Anterior cingulate cortex (tissue), 58 donors: ENCODE measurements around the gene PYGO1.
"Not testable (repeated sequence)": the region's sequence is repeated elsewhere in the genome, so short reads cannot be mapped to it uniquely, and the experiment has no call there.

Source experiments
- DNase-seq, 58 donors: peaks; one replicate each; lab custom pipeline; 2025; lab: John Stamatoyannopoulos, UW

PYGO1 gene

DNA sequence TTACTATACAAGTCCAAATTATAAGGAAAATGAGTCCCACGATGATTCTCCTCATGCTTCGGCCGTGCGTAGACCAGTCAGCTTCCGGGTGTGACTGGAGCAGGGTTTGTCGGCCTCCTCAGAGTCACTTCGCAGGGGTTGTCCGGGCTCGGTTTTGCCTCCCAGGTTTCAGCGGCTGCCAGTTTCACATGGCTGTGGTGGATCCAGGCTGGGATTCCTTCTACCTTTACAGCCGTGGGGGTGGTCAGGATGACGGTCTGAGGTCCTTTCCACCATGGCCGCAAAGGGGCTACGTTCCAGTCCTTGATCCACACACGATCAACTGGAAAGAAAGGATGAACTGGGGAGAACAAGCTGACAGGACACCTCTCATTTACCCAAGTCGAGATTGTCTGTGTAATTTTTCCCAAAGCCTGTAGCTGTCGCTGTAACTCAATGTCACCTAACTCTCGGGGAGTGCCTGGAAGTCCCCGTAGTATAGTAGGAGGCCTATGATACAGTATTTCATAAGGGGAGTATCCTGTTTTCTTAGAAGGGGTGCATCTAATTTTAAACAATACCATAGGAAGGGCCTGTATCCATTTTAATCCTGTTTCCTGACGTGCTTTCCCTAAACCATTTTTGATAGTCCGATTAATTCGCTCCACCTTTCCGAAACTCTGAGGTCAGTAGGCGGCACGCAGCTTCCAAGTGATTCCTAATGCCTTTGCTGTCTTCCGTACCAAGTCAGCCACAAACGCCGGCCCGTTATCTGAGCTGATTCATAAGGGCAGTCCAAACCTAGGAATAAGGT is 74.3 kb downstream of the PYGO1 start:
- not testable (repeated sequence) for DNase-seq

GRCh38 chr15:55513152-55513551 is 75.0 kb downstream of the PYGO1 start:
- DNase-seq, result no peak

GRCh38 chr15:55507567-55507966 is 80.6 kb downstream of the PYGO1 start:
- DNase-seq, result no peak

GRCh38 chr15:55505407-55505806 is 82.7 kb downstream of the PYGO1 start:
- DNase-seq, result not testable (repeated sequence)

DNA sequence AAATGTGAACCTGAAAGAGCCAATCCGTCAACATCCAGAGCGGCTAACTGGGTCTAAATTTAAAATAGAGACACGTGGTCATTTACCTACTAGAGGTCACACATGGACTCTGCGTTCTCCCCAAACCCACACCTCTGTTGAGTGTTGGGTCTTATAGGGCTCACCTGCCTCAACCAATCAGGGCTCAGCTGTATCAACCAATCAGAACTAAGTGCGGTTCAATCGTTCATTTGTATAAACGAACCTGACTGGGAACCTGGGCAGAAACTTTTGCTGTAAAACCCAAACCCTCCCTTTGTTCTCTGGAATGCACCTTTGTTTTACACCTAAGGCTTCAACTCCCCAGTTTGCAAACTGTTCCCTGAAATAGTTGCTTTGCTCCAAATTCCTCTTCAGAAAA is 89.0 kb downstream of the PYGO1 start:
- DNase-seq, result no peak

DNA sequence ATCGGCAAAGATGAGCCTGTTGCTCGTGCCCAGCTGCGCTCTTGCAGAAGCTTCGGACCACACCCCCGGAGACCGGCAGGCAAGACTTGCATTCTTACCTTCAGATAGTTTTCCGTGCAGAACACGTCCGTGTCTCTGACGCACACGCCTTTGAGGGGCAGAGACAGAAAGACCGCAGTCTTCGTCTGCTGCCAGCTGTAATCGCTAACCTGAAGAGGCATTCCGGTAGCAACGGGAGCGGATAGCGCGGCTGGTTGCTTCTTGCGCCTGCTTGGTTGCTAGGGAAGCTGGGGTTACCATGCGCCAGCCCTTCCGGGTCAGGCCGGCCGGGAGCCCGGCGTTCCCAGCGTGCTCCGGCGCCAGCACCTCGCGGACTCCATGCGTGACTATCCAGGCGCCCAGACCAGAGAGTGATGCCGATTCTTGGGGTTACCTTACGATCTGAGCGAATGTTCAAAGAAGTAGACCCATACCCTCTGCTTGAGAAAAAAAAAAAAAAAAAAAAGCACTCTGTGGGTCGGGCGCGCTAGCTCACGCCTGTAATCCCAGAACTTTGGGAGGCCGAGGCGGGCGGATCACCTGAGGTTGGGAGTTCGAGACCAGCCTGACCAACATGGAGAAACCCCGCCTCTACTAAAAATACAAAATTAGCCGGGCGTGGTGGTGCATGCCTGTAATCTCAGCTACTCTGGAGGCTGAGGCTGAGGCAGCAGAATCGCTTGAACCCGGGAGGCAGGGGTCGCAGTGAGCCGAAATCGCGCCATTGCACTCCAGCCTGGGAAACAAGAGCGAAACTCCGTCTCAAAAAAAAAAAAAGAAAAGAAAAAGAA is 89.8 kb downstream of the PYGO1 start:
- peak; percentile 21 to 88 (median 68) for DNase-seq

DNA sequence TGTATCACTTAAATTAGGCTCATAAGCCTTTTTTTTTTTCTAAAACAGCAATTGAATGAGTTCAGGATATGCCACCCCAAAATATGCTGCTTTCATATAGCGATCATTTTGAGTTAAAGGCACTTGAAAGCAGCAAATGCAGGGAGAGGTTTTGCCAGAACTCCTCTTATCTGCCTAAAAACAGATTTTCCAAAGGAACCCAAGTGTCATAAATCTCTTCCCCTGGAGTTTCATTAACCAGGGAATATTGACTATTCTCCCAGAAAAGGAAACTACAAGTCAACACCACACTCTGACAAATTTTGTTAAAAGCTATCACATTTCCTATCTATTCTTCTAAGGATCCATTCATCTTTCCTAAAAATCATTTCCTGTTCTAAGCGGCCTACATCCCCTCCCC is 91.4 kb downstream of the PYGO1 start:
- no peak for DNase-seq

DNA sequence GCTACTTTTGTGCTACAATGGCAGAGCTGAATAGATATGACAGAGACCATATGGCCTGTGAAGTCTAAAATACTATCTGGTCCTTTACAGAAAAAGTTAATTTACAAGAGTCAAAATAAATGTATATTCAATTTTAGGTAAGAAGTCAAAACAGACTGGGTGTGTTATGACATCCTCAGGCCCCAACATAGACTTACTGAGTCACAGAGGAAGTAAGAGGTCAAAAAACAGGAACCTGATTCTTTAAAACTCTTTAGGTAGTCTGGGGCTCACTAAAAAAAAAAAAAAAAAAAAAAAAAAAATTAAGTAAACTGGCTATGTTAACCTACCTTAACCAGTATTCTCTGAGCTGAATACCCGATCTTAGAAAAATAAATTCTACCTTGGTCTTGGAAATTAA is 93.2 kb downstream of the PYGO1 start:
- no peak for DNase-seq

DNA sequence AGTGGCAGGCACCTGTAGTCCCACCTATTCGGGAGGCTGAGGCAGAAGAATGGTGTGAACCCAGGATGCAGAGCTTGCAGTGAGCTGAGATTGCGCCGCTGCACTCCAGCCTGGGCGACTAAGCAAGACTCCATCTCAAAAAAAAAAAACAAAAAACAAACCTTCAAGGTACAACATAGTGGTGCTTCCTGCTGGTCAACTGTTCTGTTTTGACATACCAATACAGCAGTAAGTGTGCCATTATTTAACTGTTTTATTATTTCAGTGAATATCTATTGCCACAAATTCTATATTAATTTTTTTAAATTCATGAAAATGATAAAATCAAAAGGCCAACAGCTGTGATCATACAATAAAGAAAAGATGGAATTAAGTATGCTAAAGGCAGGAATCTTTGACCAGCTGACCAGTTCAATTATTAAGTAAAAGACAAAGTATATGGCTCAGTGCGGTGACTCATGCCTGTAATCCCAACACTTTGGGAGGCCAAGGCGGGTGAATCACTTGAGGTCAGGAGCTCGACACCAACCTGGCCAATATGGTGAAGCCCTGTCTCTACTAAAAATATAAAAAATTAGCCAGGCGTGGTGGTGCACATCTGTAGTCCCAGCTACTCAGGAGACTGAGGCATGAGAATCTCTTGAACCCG is 99.1 kb downstream of the PYGO1 start:
- DNase-seq, result not testable (repeated sequence)
